AG10803 (cell line): Measurements from ENCODE around the gene BNIP5.
A peak's percentile ranks its signal among the peaks of the same experiment; 100 is the strongest.

Experiments
- DNase-seq: peaks from one replicate; pipeline ENCODE4 v3.0.0; 2010; ENCODE audit warnings: low read depth
- H3K4me3 ChIP-seq: 2 replicates; pipeline ENCODE4 v1.5.1; 2011; ENCODE audit warnings: mild to moderate bottlenecking, low read length, control low read depth
- TF ChIP-seq, protein P1 (sequence below): conservative IDR thresholded peaks from 2 replicates; pipeline ENCODE4 v1.5.1; 2011; ENCODE audit warnings: mild to moderate bottlenecking, low read length, control low read depth, inconsistent platforms

The BNIP5 gene

DNA sequence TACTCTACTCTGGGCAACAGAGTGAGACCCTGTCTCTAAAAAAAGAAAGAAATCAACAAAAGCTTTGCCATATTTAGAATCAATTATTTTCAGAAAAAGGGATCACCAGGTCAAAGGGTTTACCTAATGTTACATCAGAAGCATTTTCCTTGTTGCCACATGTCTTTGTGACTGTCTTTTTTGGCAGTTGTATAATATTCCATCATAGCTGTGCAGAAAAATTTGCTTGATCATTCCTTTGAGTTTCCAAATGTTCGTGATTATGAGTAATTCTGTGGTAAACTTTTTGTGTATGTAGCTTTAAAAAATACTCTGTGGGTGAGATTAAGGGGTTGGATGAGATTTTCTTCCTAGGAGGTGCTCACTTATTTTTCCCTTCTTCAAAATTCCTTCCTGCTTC, 40.4 kb downstream of the BNIP5 start:
- TF ChIP-seq, protein P1, sequence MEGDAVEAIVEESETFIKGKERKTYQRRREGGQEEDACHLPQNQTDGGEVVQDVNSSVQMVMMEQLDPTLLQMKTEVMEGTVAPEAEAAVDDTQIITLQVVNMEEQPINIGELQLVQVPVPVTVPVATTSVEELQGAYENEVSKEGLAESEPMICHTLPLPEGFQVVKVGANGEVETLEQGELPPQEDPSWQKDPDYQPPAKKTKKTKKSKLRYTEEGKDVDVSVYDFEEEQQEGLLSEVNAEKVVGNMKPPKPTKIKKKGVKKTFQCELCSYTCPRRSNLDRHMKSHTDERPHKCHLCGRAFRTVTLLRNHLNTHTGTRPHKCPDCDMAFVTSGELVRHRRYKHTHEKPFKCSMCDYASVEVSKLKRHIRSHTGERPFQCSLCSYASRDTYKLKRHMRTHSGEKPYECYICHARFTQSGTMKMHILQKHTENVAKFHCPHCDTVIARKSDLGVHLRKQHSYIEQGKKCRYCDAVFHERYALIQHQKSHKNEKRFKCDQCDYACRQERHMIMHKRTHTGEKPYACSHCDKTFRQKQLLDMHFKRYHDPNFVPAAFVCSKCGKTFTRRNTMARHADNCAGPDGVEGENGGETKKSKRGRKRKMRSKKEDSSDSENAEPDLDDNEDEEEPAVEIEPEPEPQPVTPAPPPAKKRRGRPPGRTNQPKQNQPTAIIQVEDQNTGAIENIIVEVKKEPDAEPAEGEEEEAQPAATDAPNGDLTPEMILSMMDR, result no peak
- H3K4me3 ChIP-seq, result no peak overlapping the region
- peak; percentile 77 for DNase-seq

DNA sequence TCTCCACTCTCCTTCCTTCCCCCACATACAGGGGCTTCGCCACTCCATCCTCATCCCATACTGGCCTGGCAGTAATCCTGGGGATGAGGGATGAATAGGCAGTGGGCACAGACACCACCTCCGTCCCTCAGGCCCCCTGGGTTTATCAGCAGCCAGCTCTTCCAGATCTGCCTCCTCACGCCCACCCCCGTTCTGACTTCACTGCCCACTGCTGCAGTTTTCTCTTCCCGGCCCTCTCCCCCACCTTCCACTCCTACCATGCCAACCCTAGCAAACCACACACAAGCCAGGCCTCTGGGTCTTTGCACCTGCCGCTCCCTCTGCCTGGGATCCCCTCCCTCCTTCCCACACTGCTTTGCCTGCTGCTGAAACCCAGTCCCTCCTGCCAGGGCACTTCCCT, 44.5 kb downstream of the BNIP5 start:
- no peak overlapping the region for H3K4me3 ChIP-seq
- TF ChIP-seq, protein P1, result no peak
- no peak for DNase-seq

DNA sequence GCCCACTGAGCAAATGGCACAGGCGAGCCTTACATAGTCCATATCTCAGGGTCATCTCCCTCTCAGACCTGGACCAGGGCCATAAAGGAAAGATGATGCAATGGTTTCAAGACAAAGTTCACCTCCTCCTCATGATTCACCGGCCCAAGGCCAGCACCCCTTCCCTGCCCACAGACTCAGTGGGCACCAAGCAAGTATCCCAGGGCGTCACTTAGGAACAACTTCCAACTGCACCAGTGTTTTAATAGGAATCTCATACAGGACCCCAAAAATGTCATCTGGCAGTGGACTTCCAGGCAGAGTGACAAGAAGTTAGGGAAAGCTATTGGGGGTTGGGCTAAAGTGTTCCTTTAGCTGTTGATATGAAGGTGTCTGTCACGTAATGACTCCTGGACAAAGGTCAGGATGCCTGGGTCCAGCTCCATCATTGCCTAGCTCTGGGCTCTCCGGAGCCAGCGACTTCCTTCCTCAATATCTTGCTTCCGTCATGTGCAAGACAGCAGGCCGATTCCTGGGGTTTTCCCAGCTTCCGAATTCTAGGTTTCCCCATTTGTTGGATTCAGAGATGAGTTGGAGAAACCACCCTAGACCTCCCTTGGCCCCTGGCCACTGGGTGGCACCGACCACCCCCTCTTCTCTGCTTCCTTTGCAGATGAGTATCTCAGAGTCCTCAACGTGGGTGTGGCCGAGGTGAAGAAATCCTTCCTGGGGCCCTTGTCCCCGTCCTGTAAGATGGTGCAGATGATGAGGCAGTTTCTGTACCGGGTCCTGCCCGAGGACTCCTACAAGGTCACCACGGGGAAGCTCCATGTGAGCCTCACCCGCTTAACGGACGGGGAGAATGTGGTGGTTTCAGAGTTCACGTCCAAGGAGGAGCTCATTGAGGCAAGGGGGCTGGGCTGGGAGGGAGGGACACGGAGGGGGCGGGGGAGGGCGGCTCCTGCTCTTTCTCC, 45.7 kb downstream of the BNIP5 start:
- DNase-seq, result peak; percentile 31
- no peak overlapping the region for H3K4me3 ChIP-seq
- TF ChIP-seq, protein P1, result no peak

DNA sequence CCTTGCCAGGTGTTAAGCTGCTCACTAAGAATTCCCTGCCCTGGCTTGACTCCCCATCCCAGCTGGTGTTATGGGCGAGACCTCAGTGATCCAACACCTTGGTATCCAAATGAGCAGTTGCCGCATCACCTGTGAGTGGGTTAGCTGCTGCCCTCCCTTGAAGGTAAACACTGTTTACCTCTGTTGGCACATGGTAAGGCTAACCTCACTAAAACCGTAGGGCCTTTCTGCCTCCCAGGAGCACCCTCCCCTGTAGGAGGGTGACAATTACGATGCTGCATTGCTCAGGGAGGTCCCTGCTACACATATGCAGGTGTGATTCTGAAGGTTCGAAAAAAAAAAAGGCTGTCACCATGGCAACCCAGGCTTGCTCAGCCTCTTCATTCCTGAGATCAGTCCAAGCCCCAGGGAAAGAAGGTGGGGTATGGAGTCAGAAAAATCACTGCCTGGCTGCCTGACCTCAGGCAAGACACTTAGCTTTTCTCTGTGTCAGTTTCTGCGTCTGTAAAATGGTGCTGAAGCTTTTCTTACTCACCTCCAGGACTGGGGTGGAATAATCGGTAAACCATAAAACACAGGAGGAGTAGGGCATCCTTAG, 47.3 kb downstream of the BNIP5 start:
- no peak for DNase-seq
- H3K4me3 ChIP-seq, result no peak overlapping the region
- TF ChIP-seq, protein P1, result no peak

DNA sequence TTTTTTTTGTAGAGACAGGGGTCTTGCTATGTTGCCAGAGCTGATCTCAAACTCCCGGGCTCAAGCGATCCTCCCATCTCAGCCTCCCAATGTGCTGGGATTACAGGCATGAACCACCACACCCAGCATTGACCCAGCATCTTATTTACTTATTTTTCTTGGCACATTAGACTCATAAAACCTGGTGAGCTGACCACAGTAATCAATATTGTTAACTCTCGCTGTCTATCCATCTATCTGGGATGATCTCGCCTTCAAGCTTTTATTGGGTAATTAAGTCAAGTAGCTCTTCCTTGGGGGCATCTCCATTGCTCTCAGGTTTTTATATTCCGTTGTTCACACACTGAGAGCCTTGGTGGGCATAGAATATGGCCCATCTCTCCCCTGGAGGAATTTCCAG, 49.8 kb downstream of the BNIP5 start:
- H3K4me3 ChIP-seq, result no peak overlapping the region
- TF ChIP-seq, protein P1, result no peak
- DNase-seq, result no peak

DNA sequence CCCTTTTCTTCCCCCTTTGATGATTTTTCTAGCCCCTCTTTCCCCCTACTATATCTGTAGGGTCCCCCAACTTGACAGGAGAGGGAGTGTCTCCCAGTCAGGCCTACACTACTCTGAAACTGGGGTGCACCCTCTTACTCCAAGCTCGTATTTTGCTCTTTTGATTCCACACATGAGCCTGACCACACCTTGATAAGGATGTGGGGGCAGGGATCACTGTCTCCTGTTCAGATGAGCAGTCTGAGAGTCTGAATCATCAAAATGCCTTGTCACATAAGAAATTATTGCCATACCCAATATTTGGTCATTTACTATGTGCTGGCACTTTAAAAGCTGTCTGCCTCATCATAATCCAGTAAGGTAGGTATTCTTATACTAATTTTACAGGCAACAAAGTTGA, 50.9 kb downstream of the BNIP5 start:
- TF ChIP-seq, protein P1, result no peak
- no peak overlapping the region for H3K4me3 ChIP-seq
- no peak for DNase-seq
